K562 (cell line): ENCODE data around the gene MYO6. TPM values are rescaled to one million over a fixed set of nuclear protein-coding genes. Genes with fewer than 3 reads are reported as not detected.

Source experiments
- RAD21 ChIP-seq, 2 experiments: fragments of 250-450 bp in 1 of 2; fragments of 450-650 bp in 1 of 2; sonication (Bioruptor Pico) in 1 of 2; formaldehyde crosslinking in 1 of 2; IDR thresholded peaks in 1 of 2; conservative IDR thresholded peaks in 1 of 2; 2 replicates each; pipeline versions ENCODE4 v1.4.0 to v1.8.0; 2020 to 2022; ENCODE audit warnings: mild to moderate bottlenecking in 2 of 2, moderate library complexity in 1 of 2
- REST ChIP-seq, 2 experiments: fragments of 450-650 bp; formaldehyde crosslinking in 1 of 2; IDR thresholded peaks; 2 replicates each; pipeline versions ENCODE4 v1.4.0 to v1.6.1; 2014 to 2020; ENCODE audit warnings: mild to moderate bottlenecking in 2 of 2, borderline replicate concordance in 1 of 2, low read depth in 1 of 2
- ZBED1 ChIP-seq: IDR thresholded peaks from 2 replicates; pipeline ENCODE4 v1.6.1; 2014
- polyA plus RNA-seq, 8 experiments: library from polyadenylated mRNA; depleted of rRNA in 4 of 8; stranded (reverse) in 5 of 8; unstranded in 3 of 8; fragments of >200 nt; fragmentation: Nextera tagmentation in 2 of 8; fragmentation: Illumina TruSeq in 1 of 8; extraction: Ambion mirVana in 2 of 8; extraction: Trizol in 1 of 8; gene quantifications; 2 replicates each; pipeline versions ENCODE4 v1.2.1 to v1.2.3, GENCODE V29; 2011 to 2014; ENCODE audit warnings: inconsistent platforms in 1 of 8, missing spikeins in 1 of 8
- total RNA-seq, 7 experiments: library from RNA; depleted of rRNA in 6 of 7; stranded (reverse); fragments of >200 nt in 6 of 7; fragmentation: Illumina TruSeq in 2 of 7; extraction: Trizol in 2 of 7; gene quantifications; 2 replicates each; pipeline versions ENCODE4 v1.2.1 to v1.2.3, GENCODE V29; 2011 to 2021; ENCODE audit warnings: low replicate concordance in 1 of 7

Gene MYO6
- total and polyA plus RNA-seq, 9 of the 15 experiments (the other 6 are each of a cell fraction or from before 2014, with no cell fraction given): 1.3 to 5.5 (median 2.7) TPM

DNA sequence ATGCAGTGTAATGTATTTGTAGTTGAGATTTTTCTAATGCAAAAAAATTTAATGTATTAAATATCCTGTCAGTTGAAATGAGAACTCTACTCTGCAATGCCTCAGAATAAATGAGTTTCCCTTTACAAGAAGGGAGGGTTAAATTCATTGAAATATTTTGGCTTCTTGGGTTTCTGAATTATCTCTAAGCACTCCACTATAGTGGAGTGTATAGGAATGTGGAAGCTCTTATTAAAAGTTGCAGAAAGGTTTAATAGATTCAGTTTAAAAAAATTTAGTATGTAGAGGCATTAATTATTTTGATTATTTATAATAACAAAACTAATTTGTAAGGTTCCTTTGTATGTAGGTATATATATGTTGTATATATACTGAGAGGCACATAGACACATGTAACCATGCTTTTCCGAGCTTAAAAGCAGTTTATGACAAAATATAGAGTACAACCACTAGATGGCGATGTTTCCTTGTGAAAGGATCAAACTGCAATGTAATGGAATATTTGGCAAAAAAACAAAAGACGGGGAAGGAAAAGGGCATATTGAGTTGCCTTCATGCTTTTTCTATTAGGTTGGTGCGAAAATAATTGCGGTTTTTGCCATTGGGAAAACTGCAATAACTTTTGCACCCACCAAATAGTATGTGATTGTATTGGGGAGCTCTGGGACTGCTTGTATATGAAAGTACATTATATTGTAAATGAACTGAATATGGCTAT is 144.2 kb downstream of the MYO6 start (continued):
- TF ChIP-seq RAD21 (CRISPR knock-in tag; conservative IDR thresholded peaks at IDR 0.05 in 1 of 2, IDR thresholded peaks at IDR 0.05 in 1 of 2) (peak; percentile 74 to 79), REST (IDR thresholded peaks at IDR 0.05; ENCODE audit: borderline replicate concordance) (peak; percentile 40; the same call in 1 of the 2 replicates), REST (CRISPR knock-in tag; IDR thresholded peaks at IDR 0.05; ENCODE audit: low read depth) (no peak), ZBED1 (no peak)
